ENCODE results near the gene ATXN1. TPM values are rescaled to one million over a fixed set of nuclear protein-coding genes. Genes with fewer than 3 reads are reported as not detected.

The ATXN1 gene
- polyA plus RNA-seq, 1 of the 3 experiments (the other 2 are of a cell fraction), result 7.9 TPM

- Histone ChIP-seq H3K9me2 (no peaks in the 10 kb centered on the region), H3K36me3 (replicated peaks in 1 of 2; ENCODE audit: control insufficient read depth in 1 of 2, insufficient read depth in 2 of 2, low read length in 1 of 2) (peaks cover 0 to 24% of the 10 kb centered on the region in 2 experiments), H3K27me3 (ENCODE audit: insufficient read depth) (no peaks in the 10 kb centered on the region), H3K4me2 (peak overlapping the region; percentile 57; the same call in 1 of the 2 replicates), H3K9ac (peak overlapping the region; percentile 12; the same call in 1 of the 2 replicates), H3K4me3 (ENCODE audit: low read depth in 2 of 2, low read length in 1 of 2) (no peak overlapping the region), H3K9me3 (no peaks in the 10 kb centered on the region), H3K79me2 (ENCODE audit: insufficient read depth) (peaks cover 95% of the 10 kb centered on the region), H4K20me1 (ENCODE audit: insufficient read depth) (no peaks in the 10 kb centered on the region; the same call in 1 of the 2 replicates), H2AFZ (ENCODE audit: low read depth) (no peak overlapping the region; the same call in 1 of the 2 replicates), H3F3A (replicated peaks; ENCODE audit: insufficient read depth) (peaks cover 25% of the 10 kb centered on the region), H3K4me1 (ENCODE audit: control insufficient read depth in 1 of 2, insufficient read depth in 2 of 2, low read depth in 1 of 2, low read length in 1 of 2) (peaks cover 2 to 42% of the 10 kb centered on the region in 2 experiments; a peak in 3 of 4 replicates), H3K27ac (ENCODE audit: low read depth in 2 of 2, low read length in 1 of 2) (peak overlapping the region in 1 of 2 experiments; percentile 41; a peak in 2 of 4 replicates)
- ChIA-PET POLR2A (no interaction called here), CTCF (interaction anchor here (1.0 to 1.6 kb wide), 2 partner anchors 32 to 39 kb away, joined by 4 read pairs; no protein-coding TSS in a partner anchor)
- TF ChIP-seq GATA2 (CRISPR knock-in tag; IDR thresholded peaks at IDR 0.05), result no peak
- TF ChIP-seq SIN3A (IDR thresholded peaks at IDR 0.05; ENCODE audit: borderline replicate concordance, low read depth, low read length), result no peak
- TF ChIP-seq RFX5 (IDR thresholded peaks at IDR 0.05; ENCODE audit: low read length), result no peak
- no peak for TF ChIP-seq EP300 (IDR thresholded peaks at IDR 0.05; ENCODE audit: borderline replicate concordance in 1 of 2, low read depth in 1 of 2, low read length in 1 of 2)
- TF ChIP-seq RXRA (IDR thresholded peaks at IDR 0.05; ENCODE audit: borderline replicate concordance, low read depth), result no peak
- TF ChIP-seq, protein P1, sequence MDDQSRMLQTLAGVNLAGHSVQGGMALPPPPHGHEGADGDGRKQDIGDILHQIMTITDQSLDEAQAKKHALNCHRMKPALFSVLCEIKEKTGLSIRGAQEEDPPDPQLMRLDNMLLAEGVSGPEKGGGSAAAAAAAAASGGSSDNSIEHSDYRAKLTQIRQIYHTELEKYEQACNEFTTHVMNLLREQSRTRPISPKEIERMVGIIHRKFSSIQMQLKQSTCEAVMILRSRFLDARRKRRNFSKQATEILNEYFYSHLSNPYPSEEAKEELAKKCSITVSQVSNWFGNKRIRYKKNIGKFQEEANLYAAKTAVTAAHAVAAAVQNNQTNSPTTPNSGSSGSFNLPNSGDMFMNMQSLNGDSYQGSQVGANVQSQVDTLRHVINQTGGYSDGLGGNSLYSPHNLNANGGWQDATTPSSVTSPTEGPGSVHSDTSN (IDR thresholded peaks at IDR 0.05), result no peak
- no peak for TF ChIP-seq USF1 (IDR thresholded peaks at IDR 0.05; ENCODE audit: borderline replicate concordance, low read depth)
- 59% methylated on average over 6 of the region's 6 CpGs for WGBS (ENCODE audit: low lambda C conversion rate)
- DNase-seq, result no peak
These were observed 29.7 kb downstream of the ATXN1 start for GRCh38 chr6:16731478-16732051.

DNA sequence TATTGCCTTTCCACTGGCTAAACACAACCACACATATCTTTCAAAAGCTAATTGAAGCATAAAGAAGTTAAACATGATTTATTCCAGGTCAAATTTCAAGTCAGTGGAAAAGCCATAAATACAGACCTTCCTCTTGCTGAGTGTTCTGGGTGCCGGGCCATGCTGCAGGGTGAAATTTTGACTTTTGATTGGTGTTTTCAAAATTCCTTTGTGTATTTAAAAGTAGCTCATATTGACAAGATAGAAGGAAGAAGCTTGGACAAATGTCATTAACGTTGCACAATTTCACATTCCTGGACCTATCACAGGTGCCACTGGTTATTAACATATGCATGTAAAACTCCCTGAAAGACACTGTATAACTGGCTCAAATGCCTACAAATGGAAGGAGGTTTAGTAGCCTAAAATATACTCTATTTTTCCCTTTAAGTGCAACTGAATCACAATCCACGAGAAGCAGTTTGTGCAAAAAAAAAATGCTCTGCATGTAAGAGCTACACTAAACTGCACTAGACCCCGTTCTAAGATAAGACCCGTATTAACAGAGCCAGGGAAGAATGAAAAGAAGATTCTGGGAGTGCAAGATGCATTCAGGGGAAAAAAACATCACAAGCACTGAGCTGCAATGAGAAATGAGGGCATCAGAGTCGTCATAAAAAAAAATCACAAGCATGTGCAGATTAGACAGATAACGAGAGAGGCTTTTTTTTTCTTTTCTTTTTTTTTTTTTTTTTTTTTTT lies 30.4 kb downstream of the ATXN1 start:
- H3K36me3 ChIP-seq (replicated peaks in 1 of 2; ENCODE audit: control insufficient read depth in 1 of 2, insufficient read depth in 2 of 2, low read length in 1 of 2), result peaks cover 0 to 23% of the 10 kb centered on the region in 2 experiments
- peaks cover 95% of the 10 kb centered on the region for H3K79me2 ChIP-seq (ENCODE audit: insufficient read depth)
- no peak overlapping the region; the same call in 1 of the 2 replicates for H3K9ac ChIP-seq
- WGBS (ENCODE audit: low lambda C conversion rate), result 39% methylated on average over 7 of the region's 7 CpGs
- H3K4me3 ChIP-seq (ENCODE audit: low read depth in 2 of 2, low read length in 1 of 2), result no peak overlapping the region
- no peaks in the 10 kb centered on the region for H3K9me2 ChIP-seq
- no peaks in the 10 kb centered on the region for H3K9me3 ChIP-seq
- H3F3A ChIP-seq (replicated peaks; ENCODE audit: insufficient read depth), result peaks cover 25% of the 10 kb centered on the region
- peak overlapping the region; percentile 1 to 81; a peak in 3 of 4 replicates for H3K27ac ChIP-seq (ENCODE audit: low read depth in 2 of 2, low read length in 1 of 2)
- H2AFZ ChIP-seq (ENCODE audit: low read depth), result no peak overlapping the region
- POLR2A ChIA-PET, result no interaction called here
- TF ChIP-seq TCF12 (IDR thresholded peaks at IDR 0.05), result 0 out of 2 replicates have a peak, but pooled peaks have one; percentile 6
- TF ChIP-seq MEF2A (IDR thresholded peaks at IDR 0.05; ENCODE audit: borderline replicate concordance, low read depth), result no peak
- peaks cover 2 to 42% of the 10 kb centered on the region in 2 experiments; a peak in 3 of 4 replicates for H3K4me1 ChIP-seq (ENCODE audit: control insufficient read depth in 1 of 2, insufficient read depth in 2 of 2, low read depth in 1 of 2, low read length in 1 of 2)
- DNase-seq, result no peak
- H3K4me2 ChIP-seq, result peak overlapping the region; percentile 36; the same call in 1 of the 2 replicates
- no peaks in the 10 kb centered on the region; the same call in 1 of the 2 replicates for H4K20me1 ChIP-seq (ENCODE audit: insufficient read depth)
- H3K27me3 ChIP-seq (ENCODE audit: insufficient read depth), result no peaks in the 10 kb centered on the region
- CTCF ChIA-PET, result interaction anchor here (1.0 to 1.6 kb wide), 2 partner anchors 32 to 33 kb away, joined by 4 read pairs; no protein-coding TSS in a partner anchor

Data from SK-N-SH (cell line).